Mammary epithelial cell (primary cell): ENCODE measurements around the gene CARD6.

Experiments
- EZH2 ChIP-seq: IDR thresholded peaks from 2 replicates; pipeline ENCODE4 v1.6.1; 2012; ENCODE audit warnings: low read length, inconsistent platforms, borderline replicate concordance
- TF ChIP-seq, protein P1 (sequence below), 2 donors: IDR thresholded peaks in 1 of 2; conservative IDR thresholded peaks in 1 of 2; 2 replicates each; pipeline ENCODE4 v1.5.1; 2011 to 2012; ENCODE audit warnings: inconsistent platforms in 2 of 2, low read length in 2 of 2, mild to moderate bottlenecking in 2 of 2, control low read depth in 1 of 2, low read depth in 1 of 2; ENCODE audit not compliant: insufficient read depth in 1 of 2; ENCODE audit errors: extremely low read depth in 1 of 2

DNA sequence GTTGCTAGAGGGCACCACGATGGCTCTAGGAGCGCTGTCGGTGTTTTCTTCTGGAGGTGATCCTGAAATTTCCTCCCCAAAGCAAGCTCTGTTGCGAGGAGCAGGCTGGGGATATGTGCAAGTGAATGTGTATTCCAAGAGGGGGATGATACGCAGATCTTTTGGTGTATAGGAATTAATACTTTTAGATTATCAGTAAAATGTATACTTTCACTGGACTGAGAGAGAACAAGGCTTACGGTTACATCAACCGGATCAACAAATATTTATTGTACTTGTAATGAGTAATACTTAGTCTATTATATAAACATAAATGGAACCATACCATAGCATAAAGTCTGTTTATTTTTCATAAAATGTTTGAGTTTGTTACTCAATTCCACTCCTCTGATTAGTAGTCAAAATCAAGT, 42.4 kb upstream of the CARD6 start:
- TF ChIP-seq, protein P1, sequence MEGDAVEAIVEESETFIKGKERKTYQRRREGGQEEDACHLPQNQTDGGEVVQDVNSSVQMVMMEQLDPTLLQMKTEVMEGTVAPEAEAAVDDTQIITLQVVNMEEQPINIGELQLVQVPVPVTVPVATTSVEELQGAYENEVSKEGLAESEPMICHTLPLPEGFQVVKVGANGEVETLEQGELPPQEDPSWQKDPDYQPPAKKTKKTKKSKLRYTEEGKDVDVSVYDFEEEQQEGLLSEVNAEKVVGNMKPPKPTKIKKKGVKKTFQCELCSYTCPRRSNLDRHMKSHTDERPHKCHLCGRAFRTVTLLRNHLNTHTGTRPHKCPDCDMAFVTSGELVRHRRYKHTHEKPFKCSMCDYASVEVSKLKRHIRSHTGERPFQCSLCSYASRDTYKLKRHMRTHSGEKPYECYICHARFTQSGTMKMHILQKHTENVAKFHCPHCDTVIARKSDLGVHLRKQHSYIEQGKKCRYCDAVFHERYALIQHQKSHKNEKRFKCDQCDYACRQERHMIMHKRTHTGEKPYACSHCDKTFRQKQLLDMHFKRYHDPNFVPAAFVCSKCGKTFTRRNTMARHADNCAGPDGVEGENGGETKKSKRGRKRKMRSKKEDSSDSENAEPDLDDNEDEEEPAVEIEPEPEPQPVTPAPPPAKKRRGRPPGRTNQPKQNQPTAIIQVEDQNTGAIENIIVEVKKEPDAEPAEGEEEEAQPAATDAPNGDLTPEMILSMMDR (conservative IDR thresholded peaks at IDR 0.05 in 1 of 2, IDR thresholded peaks at IDR 0.05 in 1 of 2; ENCODE audit: extremely low read depth in 1 of 2, insufficient read depth in 1 of 2, low read depth in 1 of 2, low read length in 2 of 2), result peak in 1 of 2 donors; percentile 6
- no peak for TF ChIP-seq EZH2
